Measurements from ENCODE around the gene ANKRD52.

DNA sequence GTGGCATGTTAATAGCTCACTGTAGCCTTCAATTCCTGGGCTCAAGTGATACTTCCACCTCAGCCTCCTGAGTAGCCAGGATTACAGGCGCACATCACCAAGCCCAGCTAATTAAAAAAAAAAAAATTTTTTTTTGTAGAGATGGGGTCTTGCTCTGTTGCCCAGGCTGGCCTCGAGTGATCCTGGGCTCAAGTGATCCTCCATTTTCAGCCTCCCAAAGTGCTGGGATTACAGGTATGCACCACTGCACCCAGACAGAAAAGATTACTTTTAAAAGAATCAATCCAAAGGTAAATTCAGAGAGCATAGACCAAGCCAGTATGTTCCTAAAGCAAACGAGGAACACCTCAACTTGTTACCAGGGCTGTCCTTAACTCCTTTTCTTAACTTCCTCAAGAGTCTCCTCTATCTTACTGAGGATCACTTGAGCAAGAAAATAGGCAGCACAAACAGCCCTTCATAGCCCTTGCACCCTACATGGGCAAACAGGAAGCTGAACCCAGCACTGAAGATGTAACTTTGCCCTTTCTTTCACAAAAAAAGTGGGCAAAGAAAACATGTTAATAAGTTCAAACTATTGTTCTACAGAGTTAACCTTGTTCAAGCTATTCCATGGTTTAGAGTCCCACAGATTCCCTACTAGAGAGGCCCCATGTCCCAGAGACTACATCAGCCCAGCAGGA is 30.7 kb upstream of the ANKRD52 start:
- TF ChIP-seq, protein P1, sequence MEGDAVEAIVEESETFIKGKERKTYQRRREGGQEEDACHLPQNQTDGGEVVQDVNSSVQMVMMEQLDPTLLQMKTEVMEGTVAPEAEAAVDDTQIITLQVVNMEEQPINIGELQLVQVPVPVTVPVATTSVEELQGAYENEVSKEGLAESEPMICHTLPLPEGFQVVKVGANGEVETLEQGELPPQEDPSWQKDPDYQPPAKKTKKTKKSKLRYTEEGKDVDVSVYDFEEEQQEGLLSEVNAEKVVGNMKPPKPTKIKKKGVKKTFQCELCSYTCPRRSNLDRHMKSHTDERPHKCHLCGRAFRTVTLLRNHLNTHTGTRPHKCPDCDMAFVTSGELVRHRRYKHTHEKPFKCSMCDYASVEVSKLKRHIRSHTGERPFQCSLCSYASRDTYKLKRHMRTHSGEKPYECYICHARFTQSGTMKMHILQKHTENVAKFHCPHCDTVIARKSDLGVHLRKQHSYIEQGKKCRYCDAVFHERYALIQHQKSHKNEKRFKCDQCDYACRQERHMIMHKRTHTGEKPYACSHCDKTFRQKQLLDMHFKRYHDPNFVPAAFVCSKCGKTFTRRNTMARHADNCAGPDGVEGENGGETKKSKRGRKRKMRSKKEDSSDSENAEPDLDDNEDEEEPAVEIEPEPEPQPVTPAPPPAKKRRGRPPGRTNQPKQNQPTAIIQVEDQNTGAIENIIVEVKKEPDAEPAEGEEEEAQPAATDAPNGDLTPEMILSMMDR (IDR thresholded peaks at IDR 0.05; ENCODE audit: insufficient read depth, low read length, poor library complexity, severe bottlenecking) = no peak
- no peak for TF ChIP-seq EZH2phosphoT487 (conservative IDR thresholded peaks at IDR 0.05; ENCODE audit: low read length)

Measured in SU-DHL-6 (cell line).